Loucy (cell line): Measurements from ENCODE around the gene OGN.

Source experiments
- EZH2phosphoT487 ChIP-seq: fragments of 200-600 bp; IDR thresholded peaks from 2 replicates; pipeline ENCODE4 v1.6.1; 2018; ENCODE audit warnings: antibody characterized with exemption, mild to moderate bottlenecking, moderate library complexity, borderline replicate concordance
- TF ChIP-seq, protein P1 (sequence below): fragments of 200-600 bp; sonication (generic); conservative IDR thresholded peaks from 2 replicates; pipeline ENCODE4 v1.5.1; 2014; ENCODE audit warnings: mild to moderate bottlenecking, antibody characterized with exemption, low read length

DNA sequence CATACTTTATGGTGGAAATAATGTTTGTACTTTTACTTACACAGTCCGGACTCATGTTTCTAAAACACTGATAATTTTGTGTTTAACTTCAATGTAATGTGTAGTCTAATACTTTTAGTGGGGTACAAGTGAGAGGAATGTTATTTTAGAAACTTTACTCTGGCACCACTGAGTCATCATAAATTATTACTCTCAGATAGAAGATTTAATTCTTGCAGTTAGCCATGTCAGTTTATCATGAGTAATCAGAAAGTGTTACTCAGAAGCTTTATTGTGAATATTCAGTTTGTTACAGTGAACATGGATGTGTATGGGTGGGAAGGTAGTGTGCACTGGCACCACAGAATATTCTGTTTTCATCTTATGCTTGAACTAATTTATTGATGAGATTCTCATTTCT lies 20.0 kb downstream of the OGN start:
- TF ChIP-seq, protein P1, sequence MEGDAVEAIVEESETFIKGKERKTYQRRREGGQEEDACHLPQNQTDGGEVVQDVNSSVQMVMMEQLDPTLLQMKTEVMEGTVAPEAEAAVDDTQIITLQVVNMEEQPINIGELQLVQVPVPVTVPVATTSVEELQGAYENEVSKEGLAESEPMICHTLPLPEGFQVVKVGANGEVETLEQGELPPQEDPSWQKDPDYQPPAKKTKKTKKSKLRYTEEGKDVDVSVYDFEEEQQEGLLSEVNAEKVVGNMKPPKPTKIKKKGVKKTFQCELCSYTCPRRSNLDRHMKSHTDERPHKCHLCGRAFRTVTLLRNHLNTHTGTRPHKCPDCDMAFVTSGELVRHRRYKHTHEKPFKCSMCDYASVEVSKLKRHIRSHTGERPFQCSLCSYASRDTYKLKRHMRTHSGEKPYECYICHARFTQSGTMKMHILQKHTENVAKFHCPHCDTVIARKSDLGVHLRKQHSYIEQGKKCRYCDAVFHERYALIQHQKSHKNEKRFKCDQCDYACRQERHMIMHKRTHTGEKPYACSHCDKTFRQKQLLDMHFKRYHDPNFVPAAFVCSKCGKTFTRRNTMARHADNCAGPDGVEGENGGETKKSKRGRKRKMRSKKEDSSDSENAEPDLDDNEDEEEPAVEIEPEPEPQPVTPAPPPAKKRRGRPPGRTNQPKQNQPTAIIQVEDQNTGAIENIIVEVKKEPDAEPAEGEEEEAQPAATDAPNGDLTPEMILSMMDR, result no peak
- no peak for TF ChIP-seq EZH2phosphoT487
